Measurements from ENCODE around the gene ASCL2. TPM values are rescaled to one million over a fixed set of nuclear protein-coding genes. Genes with fewer than 3 reads are reported as not detected.
A peak's percentile ranks its signal among the peaks of the same experiment; 100 is the strongest.

The ASCL2 gene
- total and polyA plus RNA-seq, 4 donors: 0.20 to 0.90 (median 0.45) TPM

GRCh38 chr11:2251138-2251537 is 19.2 kb downstream of the ASCL2 start:
- Histone ChIP-seq H3K4me3 (ENCODE audit: low read depth, low read length) (no peak overlapping the region), H3K27me3 (ENCODE audit: control insufficient read depth, insufficient read depth, low read length) (no peaks in the 10 kb centered on the region), H3K9me3 (ENCODE audit: control insufficient read depth, insufficient read depth, low read length) (peaks cover 2% of the 10 kb centered on the region), H3K4me1 (ENCODE audit: control insufficient read depth, insufficient read depth, low read length) (peaks cover 8% of the 10 kb centered on the region), H3K36me3 (ENCODE audit: control insufficient read depth, insufficient read depth, low read length) (no peaks in the 10 kb centered on the region), H3K27ac (ENCODE audit: low read depth, low read length) (no peak overlapping the region)
- WGBS (ENCODE audit: insufficient coverage): no CpG with 5 or more reads among the region's 6 CpGs
- DNase-seq (ENCODE audit: low read depth in 4 of 6, low spot score in 6 of 6): no peak

- Histone ChIP-seq H3K36me3 (ENCODE audit: control insufficient read depth, insufficient read depth, low read length) (no peaks in the 10 kb centered on the region), H3K4me3 (ENCODE audit: low read depth, low read length) (no peak overlapping the region), H3K27ac (ENCODE audit: low read depth, low read length) (no peak overlapping the region), H3K27me3 (ENCODE audit: control insufficient read depth, insufficient read depth, low read length) (no peaks in the 10 kb centered on the region), H3K9me3 (ENCODE audit: control insufficient read depth, insufficient read depth, low read length) (peaks cover 2% of the 10 kb centered on the region), H3K4me1 (ENCODE audit: control insufficient read depth, insufficient read depth, low read length) (peaks cover 8% of the 10 kb centered on the region)
- DNase-seq (ENCODE audit: low read depth in 4 of 6, low spot score in 6 of 6): peak in 1 of 6 donors; percentile 8
- 37% methylated on average over 7 of the region's 8 CpGs for WGBS (ENCODE audit: insufficient coverage)
Observed at GRCh38 chr11:2250485-2250884, 19.9 kb downstream of the ASCL2 start.

DNA sequence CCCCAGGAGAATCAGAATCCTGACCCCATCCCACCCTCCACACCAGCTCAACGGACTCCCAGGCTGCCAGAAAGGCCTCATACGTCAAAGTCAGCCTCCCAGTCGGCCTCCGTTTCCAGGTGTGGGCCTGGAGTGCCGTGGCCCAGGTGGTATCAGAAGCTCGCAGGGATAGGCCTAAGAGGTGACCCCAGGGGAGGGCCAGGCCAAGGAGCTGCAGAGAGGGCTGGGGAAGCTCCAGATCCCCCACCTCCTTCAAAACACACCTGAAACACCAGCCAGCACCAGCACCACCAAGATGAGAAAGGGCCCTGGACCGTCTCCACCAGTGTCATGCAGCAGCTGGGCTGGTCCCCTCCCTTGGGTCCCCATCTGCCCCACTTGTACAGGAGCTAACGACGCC is 20.3 kb downstream of the ASCL2 start:
- H3K9me3 ChIP-seq (ENCODE audit: control insufficient read depth, insufficient read depth, low read length): peaks cover 2% of the 10 kb centered on the region
- H3K4me1 ChIP-seq (ENCODE audit: control insufficient read depth, insufficient read depth, low read length): peaks cover 8% of the 10 kb centered on the region
- no peaks in the 10 kb centered on the region for H3K36me3 ChIP-seq (ENCODE audit: control insufficient read depth, insufficient read depth, low read length)
- no peak overlapping the region for H3K4me3 ChIP-seq (ENCODE audit: low read depth, low read length)
- no peak for DNase-seq (ENCODE audit: low read depth in 4 of 6, low spot score in 6 of 6)
- no peak overlapping the region for H3K27ac ChIP-seq (ENCODE audit: low read depth, low read length)
- H3K27me3 ChIP-seq (ENCODE audit: control insufficient read depth, insufficient read depth, low read length): no peaks in the 10 kb centered on the region
- 90% methylated on average over 9 of the region's 9 CpGs for WGBS (ENCODE audit: insufficient coverage)

DNA sequence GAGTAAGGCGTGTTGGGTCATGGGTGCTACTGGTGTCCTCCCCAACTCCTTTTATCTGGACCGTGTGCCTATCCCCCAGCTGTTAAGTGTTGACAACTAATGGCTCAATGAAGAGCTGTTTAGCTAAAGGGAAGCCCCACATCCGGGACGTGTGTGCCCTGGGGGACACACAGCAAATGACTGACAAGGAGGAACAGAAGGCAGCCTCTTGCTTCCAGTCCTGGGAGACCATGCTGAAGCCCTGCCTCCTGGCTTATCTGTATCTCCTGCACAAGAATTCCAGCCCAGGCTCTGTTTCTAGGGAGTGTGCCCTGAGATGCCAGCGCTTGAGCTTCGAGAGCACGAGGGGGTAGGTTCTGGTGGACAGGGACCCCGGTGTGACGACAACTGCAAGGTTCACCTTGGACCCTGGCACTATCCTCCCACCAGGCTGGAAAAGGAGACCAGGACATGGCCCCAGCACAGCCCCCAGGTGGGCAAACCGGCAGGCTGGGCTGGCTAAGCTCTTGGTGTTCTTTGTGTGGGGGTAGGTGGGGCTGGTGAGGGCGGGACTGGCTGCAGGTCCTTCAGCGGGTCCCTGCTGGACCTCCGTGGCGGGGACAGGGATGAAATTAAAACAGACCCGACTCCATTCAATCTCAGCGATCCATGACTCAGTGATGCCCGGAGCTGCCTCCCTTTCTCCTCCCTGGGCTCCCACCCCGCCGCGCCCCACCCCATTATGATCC is 21.0 kb downstream of the ASCL2 start:
- H3K9me3 ChIP-seq (ENCODE audit: control insufficient read depth, insufficient read depth, low read length): peaks cover 2% of the 10 kb centered on the region
- 90% methylated on average over 12 of the region's 20 CpGs for WGBS (ENCODE audit: insufficient coverage)
- peaks cover 8% of the 10 kb centered on the region for H3K4me1 ChIP-seq (ENCODE audit: control insufficient read depth, insufficient read depth, low read length)
- no peak overlapping the region for H3K4me3 ChIP-seq (ENCODE audit: low read depth, low read length)
- no peaks in the 10 kb centered on the region for H3K36me3 ChIP-seq (ENCODE audit: control insufficient read depth, insufficient read depth, low read length)
- no peak overlapping the region for H3K27ac ChIP-seq (ENCODE audit: low read depth, low read length)
- no peaks in the 10 kb centered on the region for H3K27me3 ChIP-seq (ENCODE audit: control insufficient read depth, insufficient read depth, low read length)
- no peak for DNase-seq (ENCODE audit: low read depth in 4 of 6, low spot score in 6 of 6)

- DNase-seq (ENCODE audit: low read depth in 4 of 6, low spot score in 6 of 6): no peak
Observed at GRCh38 chr11:2248762-2249161, 21.6 kb downstream of the ASCL2 start.

GRCh38 chr11:2248242-2248641 is 22.1 kb downstream of the ASCL2 start:
- no peaks in the 10 kb centered on the region for H3K36me3 ChIP-seq (ENCODE audit: control insufficient read depth, insufficient read depth, low read length)
- 91% methylated on average over 10 of the region's 11 CpGs for WGBS (ENCODE audit: insufficient coverage)

More at GRCh38 chr11:2248762-2249161, 21.6 kb downstream of the ASCL2 start:
- no peaks in the 10 kb centered on the region for H3K36me3 ChIP-seq (ENCODE audit: control insufficient read depth, insufficient read depth, low read length)
- H3K4me3 ChIP-seq (ENCODE audit: low read depth, low read length): no peak overlapping the region
- H3K27me3 ChIP-seq (ENCODE audit: control insufficient read depth, insufficient read depth, low read length): no peaks in the 10 kb centered on the region
- 94% methylated on average over 7 of the region's 7 CpGs for WGBS (ENCODE audit: insufficient coverage)
- peaks cover 8% of the 10 kb centered on the region for H3K4me1 ChIP-seq (ENCODE audit: control insufficient read depth, insufficient read depth, low read length)
- H3K9me3 ChIP-seq (ENCODE audit: control insufficient read depth, insufficient read depth, low read length): no peaks in the 10 kb centered on the region
- no peak overlapping the region for H3K27ac ChIP-seq (ENCODE audit: low read depth, low read length)

DNA sequence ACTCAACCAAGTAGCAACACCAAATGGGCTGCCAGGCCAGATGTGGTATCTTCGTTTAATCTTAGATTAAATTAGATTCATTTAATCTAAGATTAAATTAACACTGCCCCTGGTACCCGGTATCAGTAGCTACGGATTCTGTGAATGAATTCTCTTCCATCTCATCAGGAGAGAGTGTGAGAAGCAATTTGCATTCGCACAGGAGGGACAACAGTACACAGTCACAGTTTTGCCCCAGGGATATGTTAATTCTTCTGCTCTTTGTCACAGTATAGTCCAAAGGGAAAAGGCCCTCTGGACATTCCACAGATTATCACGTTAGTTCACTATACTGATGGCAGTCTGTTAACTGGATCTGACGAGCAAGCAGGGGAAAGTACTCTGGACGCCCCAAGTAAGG is 22.9 kb downstream of the ASCL2 start:
- H3K4me3 ChIP-seq (ENCODE audit: low read depth, low read length): no peak overlapping the region
- H3K27ac ChIP-seq (ENCODE audit: low read depth, low read length): no peak overlapping the region
- 74% methylated on average over 4 of the region's 7 CpGs for WGBS (ENCODE audit: insufficient coverage)
- no peaks in the 10 kb centered on the region for H3K27me3 ChIP-seq (ENCODE audit: control insufficient read depth, insufficient read depth, low read length)
- H3K9me3 ChIP-seq (ENCODE audit: control insufficient read depth, insufficient read depth, low read length): peaks cover 2% of the 10 kb centered on the region
- peaks cover 8% of the 10 kb centered on the region for H3K4me1 ChIP-seq (ENCODE audit: control insufficient read depth, insufficient read depth, low read length)
- no peaks in the 10 kb centered on the region for H3K36me3 ChIP-seq (ENCODE audit: control insufficient read depth, insufficient read depth, low read length)
- DNase-seq (ENCODE audit: low read depth in 4 of 6, low spot score in 6 of 6): no peak

More at GRCh38 chr11:2248242-2248641, 22.1 kb downstream of the ASCL2 start:
- no peak for DNase-seq (ENCODE audit: low read depth in 4 of 6, low spot score in 6 of 6)
- no peaks in the 10 kb centered on the region for H3K27me3 ChIP-seq (ENCODE audit: control insufficient read depth, insufficient read depth, low read length)
- no peaks in the 10 kb centered on the region for H3K9me3 ChIP-seq (ENCODE audit: control insufficient read depth, insufficient read depth, low read length)
- no peak overlapping the region for H3K27ac ChIP-seq (ENCODE audit: low read depth, low read length)
- H3K4me3 ChIP-seq (ENCODE audit: low read depth, low read length): no peak overlapping the region
- H3K4me1 ChIP-seq (ENCODE audit: control insufficient read depth, insufficient read depth, low read length): peaks cover 8% of the 10 kb centered on the region

DNA sequence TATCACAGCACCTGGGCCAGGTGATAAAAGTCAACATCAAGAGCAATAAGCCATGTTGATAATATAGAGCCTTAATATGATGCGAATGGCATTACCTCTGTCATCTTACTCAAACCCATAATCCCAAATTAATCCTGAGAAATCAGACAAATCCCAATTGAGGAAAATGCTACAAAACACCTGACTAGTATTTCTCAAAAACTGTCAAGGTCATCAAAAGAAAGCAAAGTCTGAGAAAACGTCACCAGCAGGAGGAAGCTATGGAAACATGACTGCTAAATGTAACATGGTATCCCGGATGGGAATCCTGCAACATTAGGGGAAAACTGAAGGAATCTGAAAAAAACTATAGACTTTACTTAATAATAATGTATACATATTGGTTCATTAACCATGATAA is 29.6 kb downstream of the ASCL2 start:
- no peaks in the 10 kb centered on the region for H3K36me3 ChIP-seq (ENCODE audit: control insufficient read depth, insufficient read depth, low read length)
- 40% methylated on average over 2 of the region's 3 CpGs for WGBS (ENCODE audit: insufficient coverage)
- no peak for DNase-seq (ENCODE audit: low read depth in 4 of 6, low spot score in 6 of 6)

GRCh38 chr11:2237457-2238238 is 32.7 kb downstream of the ASCL2 start:
- no peaks in the 10 kb centered on the region for H3K36me3 ChIP-seq (ENCODE audit: control insufficient read depth, insufficient read depth, low read length)
- no peak overlapping the region for H3K27ac ChIP-seq (ENCODE audit: low read depth, low read length)
- DNase-seq (ENCODE audit: low read depth in 4 of 6, low spot score in 6 of 6): no peak
- no peaks in the 10 kb centered on the region for H3K27me3 ChIP-seq (ENCODE audit: control insufficient read depth, insufficient read depth, low read length)
- H3K4me3 ChIP-seq (ENCODE audit: low read depth, low read length): no peak overlapping the region
- H3K4me1 ChIP-seq (ENCODE audit: control insufficient read depth, insufficient read depth, low read length): no peaks in the 10 kb centered on the region
- no peaks in the 10 kb centered on the region for H3K9me3 ChIP-seq (ENCODE audit: control insufficient read depth, insufficient read depth, low read length)
- WGBS (ENCODE audit: insufficient coverage): 85% methylated on average over 19 of the region's 22 CpGs

More for the DNA sequence above, 29.6 kb downstream of the ASCL2 start:
- Histone ChIP-seq H3K4me1 (ENCODE audit: control insufficient read depth, insufficient read depth, low read length) (no peaks in the 10 kb centered on the region), H3K4me3 (ENCODE audit: low read depth, low read length) (no peak overlapping the region), H3K27me3 (ENCODE audit: control insufficient read depth, insufficient read depth, low read length) (no peaks in the 10 kb centered on the region), H3K27ac (ENCODE audit: low read depth, low read length) (no peak overlapping the region), H3K9me3 (ENCODE audit: control insufficient read depth, insufficient read depth, low read length) (peaks cover 2% of the 10 kb centered on the region)

Data from spinal cord (tissue), 10 donors.